Measurements from ENCODE around the gene MYO10. TPM values are rescaled to one million over a fixed set of nuclear protein-coding genes. Genes with fewer than 3 reads are reported as not detected.

The MYO10 gene
- total RNA-seq, 1 experiment from 2014 or later: 202 TPM

GRCh38 chr5:16926417-16926816 lies 9.7 kb downstream of the MYO10 start:
- peaks cover 9% of the 10 kb centered on the region for H3K36me3 ChIP-seq (ENCODE audit: insufficient read depth, low read length, poor library complexity, severe bottlenecking)
- TF ChIP-seq EZH2 (IDR thresholded peaks at IDR 0.05; ENCODE audit: borderline replicate concordance, low read depth, low read length, poor library complexity, severe bottlenecking) (no peak), CTCF (conservative IDR thresholded peaks at IDR 0.05; ENCODE audit: low read depth, low read length) (no peak)
- ChIA-PET CTCF (no interaction called here), POLR2A (ENCODE audit: low non-redundant PET) (no interaction called here)
- no peaks in the 10 kb centered on the region for H3K27me3 ChIP-seq (replicated peaks; ENCODE audit: insufficient read depth, low read depth, low read length, poor library complexity)
- no TSS peak for BruUV-seq (replicated peaks)
- no peak for DNase-seq (ENCODE audit: low spot score)
- H3K4me3 ChIP-seq (ENCODE audit: low read depth, low read length, poor library complexity, severe bottlenecking): no peak overlapping the region
- intact Hi-C loops (cut with micrococcal nuclease; ENCODE audit: unreplicated experiment): no loop called here
- peaks cover 37% of the 10 kb centered on the region for H3K4me1 ChIP-seq (ENCODE audit: insufficient read depth, low read length, poor library complexity, severe bottlenecking)
- H3K9me3 ChIP-seq (ENCODE audit: low read depth, low read length, poor library complexity, severe bottlenecking): no peaks in the 10 kb centered on the region
- H3K27ac ChIP-seq (ENCODE audit: low read depth, low read length, poor library complexity, severe bottlenecking): no peak overlapping the region

- H3K4me3 ChIP-seq (ENCODE audit: low read depth, low read length, poor library complexity, severe bottlenecking): no peak overlapping the region
- H3K36me3 ChIP-seq (ENCODE audit: insufficient read depth, low read length, poor library complexity, severe bottlenecking): peaks cover 1% of the 10 kb centered on the region
- BruUV-seq (replicated peaks): no TSS peak
- intact Hi-C loops (cut with micrococcal nuclease; ENCODE audit: unreplicated experiment): no loop called here
- ChIA-PET CTCF (no interaction called here), POLR2A (ENCODE audit: low non-redundant PET) (interaction anchor here (0.7 kb wide), 2 partner anchors 209 to 275 kb away, joined by 3 to 5 read pairs; no protein-coding TSS in a partner anchor)
- H3K27me3 ChIP-seq (replicated peaks; ENCODE audit: insufficient read depth, low read depth, low read length, poor library complexity): no peaks in the 10 kb centered on the region
- no peaks in the 10 kb centered on the region for H3K9me3 ChIP-seq (ENCODE audit: low read depth, low read length, poor library complexity, severe bottlenecking)
- peak overlapping the region; percentile 49 for H3K27ac ChIP-seq (ENCODE audit: low read depth, low read length, poor library complexity, severe bottlenecking)
- peak; percentile 63 for DNase-seq (ENCODE audit: low spot score)
- TF ChIP-seq CTCF (conservative IDR thresholded peaks at IDR 0.05; ENCODE audit: low read depth, low read length): no peak
- H3K4me1 ChIP-seq (ENCODE audit: insufficient read depth, low read length, poor library complexity, severe bottlenecking): peaks cover 20% of the 10 kb centered on the region
Observed at GRCh38 chr5:16924206-16924605, 11.9 kb downstream of the MYO10 start.

- CTCF ChIA-PET: no interaction called here
- TF ChIP-seq EZH2 (IDR thresholded peaks at IDR 0.05; ENCODE audit: borderline replicate concordance, low read depth, low read length, poor library complexity, severe bottlenecking): no peak
- no peak for TF ChIP-seq CTCF (conservative IDR thresholded peaks at IDR 0.05; ENCODE audit: low read depth, low read length)
- intact Hi-C loops (cut with micrococcal nuclease; ENCODE audit: unreplicated experiment): no loop called here
- H3K4me3 ChIP-seq (ENCODE audit: low read depth, low read length, poor library complexity, severe bottlenecking): no peak overlapping the region
- no peak overlapping the region for H3K27ac ChIP-seq (ENCODE audit: low read depth, low read length, poor library complexity, severe bottlenecking)
- peaks cover 37% of the 10 kb centered on the region for H3K4me1 ChIP-seq (ENCODE audit: insufficient read depth, low read length, poor library complexity, severe bottlenecking)
- no TSS peak for BruUV-seq (replicated peaks)
- H3K9me3 ChIP-seq (ENCODE audit: low read depth, low read length, poor library complexity, severe bottlenecking): no peaks in the 10 kb centered on the region
- POLR2A ChIA-PET (ENCODE audit: low non-redundant PET): no interaction called here
- no peaks in the 10 kb centered on the region for H3K36me3 ChIP-seq (ENCODE audit: insufficient read depth, low read length, poor library complexity, severe bottlenecking)
- DNase-seq (ENCODE audit: low spot score): no peak
- no peaks in the 10 kb centered on the region for H3K27me3 ChIP-seq (replicated peaks; ENCODE audit: insufficient read depth, low read depth, low read length, poor library complexity)
Observed at GRCh38 chr5:16922430-16922829, 13.7 kb downstream of the MYO10 start.

Measured in A673 (cell line).